ENCODE results near the gene PPFIA3.

- TF ChIP-seq CTCF (IDR thresholded peaks at IDR 0.05), result no peak
- no peak for TF ChIP-seq POLR2AphosphoS5 (IDR thresholded peaks at IDR 0.05)
- no peak for TF ChIP-seq POLR2A (IDR thresholded peaks at IDR 0.05)
Observed at GRCh38 chr19:49103331-49104085, 15.8 kb upstream of the PPFIA3 start.
